ENCODE measurements around the gene SECISBP2. TPM values are rescaled to one million over a fixed set of nuclear protein-coding genes. Genes with fewer than 3 reads are reported as not detected.

The SECISBP2 gene
- polyA plus RNA-seq, 1 donor (not counting 4 experiments of a cell fraction or from before 2014, with no cell fraction given) = 24.3 TPM

- no peaks in the 10 kb centered on the region for H3K27me3 ChIP-seq (ENCODE audit: control insufficient read depth, extremely low read depth, insufficient read depth, low read length)
- DNase-seq (ENCODE audit: low read depth, low spot score) = no peak
Measured at GRCh38 chr9:89388084-89388867, 70.0 kb downstream of the SECISBP2 start.

DNA sequence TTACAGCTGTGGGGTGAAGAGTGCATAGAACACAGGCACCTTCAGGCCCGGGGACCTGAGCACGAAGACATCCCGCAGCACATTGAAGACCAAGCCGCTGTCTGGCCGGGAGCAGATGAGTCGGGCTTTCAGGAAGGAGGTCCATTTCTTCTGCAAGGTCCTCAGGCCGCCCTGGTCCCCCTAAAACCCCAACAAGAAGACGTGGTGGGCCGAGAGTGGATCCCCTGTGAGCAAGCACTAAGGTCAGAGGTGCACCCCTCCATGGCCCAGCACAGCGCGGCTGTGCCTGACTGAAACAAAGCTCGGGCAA, 70.5 kb downstream of the SECISBP2 start:
- no peaks in the 10 kb centered on the region for H3K9me1 ChIP-seq (ENCODE audit: control insufficient read depth, extremely low read depth, insufficient read depth, low read length)
- H3K36me3 ChIP-seq (ENCODE audit: control insufficient read depth in 2 of 2, extremely low read depth in 1 of 2, insufficient read depth in 2 of 2, low read length in 2 of 2) = no peaks in the 10 kb centered on the region
- FAIRE-seq = no peak

More at GRCh38 chr9:89388084-89388867, 70.0 kb downstream of the SECISBP2 start:
- Histone ChIP-seq H3K4me2 (ENCODE audit: control insufficient read depth, extremely low read depth, insufficient read depth, low read depth, low read length) (no peak overlapping the region), H3K36me3 (ENCODE audit: control insufficient read depth in 2 of 2, extremely low read depth in 1 of 2, insufficient read depth in 2 of 2, low read length in 2 of 2) (no peaks in the 10 kb centered on the region), H3K9me3 (ENCODE audit: control insufficient read depth, low read depth, low read length) (no peaks in the 10 kb centered on the region), H3K27ac (ENCODE audit: control insufficient read depth, insufficient read depth, low read length) (no peak overlapping the region), H3K9ac (ENCODE audit: control insufficient read depth, extremely low read depth, insufficient read depth, low read length) (no peak overlapping the region), H2AFZ (ENCODE audit: control insufficient read depth, low read length) (no peak overlapping the region), H3K79me2 (ENCODE audit: control insufficient read depth, insufficient read depth, low read length) (no peaks in the 10 kb centered on the region), H4K20me1 (ENCODE audit: control insufficient read depth, extremely low read depth, insufficient read depth, low read length) (no peaks in the 10 kb centered on the region), H3K9me1 (ENCODE audit: control insufficient read depth, extremely low read depth, insufficient read depth, low read length) (no peaks in the 10 kb centered on the region), H3K4me3 (ENCODE audit: control insufficient read depth in 2 of 3, extremely low read depth in 1 of 3, insufficient read depth in 2 of 3, low read depth in 1 of 3, low read length in 3 of 3) (no peak overlapping the region), H3K4me1 (ENCODE audit: control insufficient read depth, extremely low read depth, insufficient read depth, low read length) (peaks cover 5% of the 10 kb centered on the region)
- TF ChIP-seq EZH2 (IDR thresholded peaks at IDR 0.05; ENCODE audit: low read length) = no peak
- TF ChIP-seq, protein P1, sequence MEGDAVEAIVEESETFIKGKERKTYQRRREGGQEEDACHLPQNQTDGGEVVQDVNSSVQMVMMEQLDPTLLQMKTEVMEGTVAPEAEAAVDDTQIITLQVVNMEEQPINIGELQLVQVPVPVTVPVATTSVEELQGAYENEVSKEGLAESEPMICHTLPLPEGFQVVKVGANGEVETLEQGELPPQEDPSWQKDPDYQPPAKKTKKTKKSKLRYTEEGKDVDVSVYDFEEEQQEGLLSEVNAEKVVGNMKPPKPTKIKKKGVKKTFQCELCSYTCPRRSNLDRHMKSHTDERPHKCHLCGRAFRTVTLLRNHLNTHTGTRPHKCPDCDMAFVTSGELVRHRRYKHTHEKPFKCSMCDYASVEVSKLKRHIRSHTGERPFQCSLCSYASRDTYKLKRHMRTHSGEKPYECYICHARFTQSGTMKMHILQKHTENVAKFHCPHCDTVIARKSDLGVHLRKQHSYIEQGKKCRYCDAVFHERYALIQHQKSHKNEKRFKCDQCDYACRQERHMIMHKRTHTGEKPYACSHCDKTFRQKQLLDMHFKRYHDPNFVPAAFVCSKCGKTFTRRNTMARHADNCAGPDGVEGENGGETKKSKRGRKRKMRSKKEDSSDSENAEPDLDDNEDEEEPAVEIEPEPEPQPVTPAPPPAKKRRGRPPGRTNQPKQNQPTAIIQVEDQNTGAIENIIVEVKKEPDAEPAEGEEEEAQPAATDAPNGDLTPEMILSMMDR (optimal IDR thresholded peaks at IDR 0.05 in 1 of 3, IDR thresholded peaks at IDR 0.05 in 1 of 3, conservative IDR thresholded peaks at IDR 0.05 in 1 of 3; ENCODE audit: extremely low read depth in 1 of 3, insufficient read depth in 2 of 3, low read length in 3 of 3) = no peak
- dilution Hi-C loops (cut with MboI; ENCODE audit: extremely low pct_ligation_motif_present, low sequenced_read_pairs) = no loop called here
- FAIRE-seq = no peak

More for the DNA sequence above, 70.5 kb downstream of the SECISBP2 start:
- H3K4me3 ChIP-seq (ENCODE audit: control insufficient read depth in 2 of 3, extremely low read depth in 1 of 3, insufficient read depth in 2 of 3, low read depth in 1 of 3, low read length in 3 of 3) = no peak overlapping the region
- no peak overlapping the region for H3K4me2 ChIP-seq (ENCODE audit: control insufficient read depth, extremely low read depth, insufficient read depth, low read depth, low read length)
- H3K27ac ChIP-seq (ENCODE audit: control insufficient read depth, insufficient read depth, low read length) = no peak overlapping the region
- H3K27me3 ChIP-seq (ENCODE audit: control insufficient read depth, extremely low read depth, insufficient read depth, low read length) = no peaks in the 10 kb centered on the region
- dilution Hi-C loops (cut with MboI; ENCODE audit: extremely low pct_ligation_motif_present, low sequenced_read_pairs) = no loop called here
- no peaks in the 10 kb centered on the region for H3K9me3 ChIP-seq (ENCODE audit: control insufficient read depth, low read depth, low read length)
- peaks cover 5% of the 10 kb centered on the region for H3K4me1 ChIP-seq (ENCODE audit: control insufficient read depth, extremely low read depth, insufficient read depth, low read length)
- H3K9ac ChIP-seq (ENCODE audit: control insufficient read depth, extremely low read depth, insufficient read depth, low read length) = no peak overlapping the region
- H4K20me1 ChIP-seq (ENCODE audit: control insufficient read depth, extremely low read depth, insufficient read depth, low read length) = no peaks in the 10 kb centered on the region
- no peak overlapping the region for H2AFZ ChIP-seq (ENCODE audit: control insufficient read depth, low read length)
- no peak for DNase-seq (ENCODE audit: low read depth, low spot score)
- H3K79me2 ChIP-seq (ENCODE audit: control insufficient read depth, insufficient read depth, low read length) = no peaks in the 10 kb centered on the region
- TF ChIP-seq EZH2 (IDR thresholded peaks at IDR 0.05; ENCODE audit: low read length) = no peak
- TF ChIP-seq, protein P1 (optimal IDR thresholded peaks at IDR 0.05 in 1 of 3, IDR thresholded peaks at IDR 0.05 in 1 of 3, conservative IDR thresholded peaks at IDR 0.05 in 1 of 3; ENCODE audit: extremely low read depth in 1 of 3, insufficient read depth in 2 of 3, low read length in 3 of 3) = no peak
